ENCODE measurements around the gene FGFRL1.

DNA sequence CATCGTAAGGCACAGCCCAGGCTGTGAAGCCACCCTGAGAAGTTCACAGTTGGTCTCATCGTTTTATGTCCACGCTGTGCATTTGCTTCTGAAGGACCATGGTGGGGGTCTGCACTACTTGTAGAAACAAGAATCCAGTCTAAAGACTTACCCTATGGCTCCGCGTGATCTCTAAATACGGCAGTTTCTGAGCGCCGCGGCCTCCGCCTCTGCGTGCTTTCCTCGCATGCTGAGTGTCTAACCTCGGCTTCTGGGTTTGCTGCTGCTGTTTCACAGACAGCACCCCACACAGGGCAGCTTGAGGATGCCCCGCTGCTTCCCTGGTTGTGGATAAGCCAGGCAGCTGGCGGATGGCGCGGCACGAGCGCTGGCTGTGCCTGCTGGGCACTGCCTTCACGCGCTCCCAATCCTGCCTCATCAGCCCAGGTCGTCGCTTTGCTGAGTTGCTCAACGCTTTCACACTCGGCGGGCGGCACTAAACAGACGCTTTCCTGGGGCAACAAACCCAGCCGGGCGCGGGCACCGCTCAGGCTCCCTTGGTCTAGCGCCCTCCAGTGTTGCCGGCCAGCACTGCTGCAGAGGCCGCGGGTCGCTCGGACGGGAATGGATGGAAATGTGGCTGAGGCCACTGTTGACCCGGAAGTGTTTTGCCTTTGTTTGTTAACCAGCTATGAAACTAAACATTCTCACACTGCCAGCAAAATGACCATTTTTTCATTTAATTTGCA lies 39.2 kb downstream of the FGFRL1 start:
- no peak for TF ChIP-seq EZH2 (IDR thresholded peaks at IDR 0.05; ENCODE audit: borderline replicate concordance, insufficient read depth, low read length, poor library complexity, severe bottlenecking)
- TF ChIP-seq, protein P1, sequence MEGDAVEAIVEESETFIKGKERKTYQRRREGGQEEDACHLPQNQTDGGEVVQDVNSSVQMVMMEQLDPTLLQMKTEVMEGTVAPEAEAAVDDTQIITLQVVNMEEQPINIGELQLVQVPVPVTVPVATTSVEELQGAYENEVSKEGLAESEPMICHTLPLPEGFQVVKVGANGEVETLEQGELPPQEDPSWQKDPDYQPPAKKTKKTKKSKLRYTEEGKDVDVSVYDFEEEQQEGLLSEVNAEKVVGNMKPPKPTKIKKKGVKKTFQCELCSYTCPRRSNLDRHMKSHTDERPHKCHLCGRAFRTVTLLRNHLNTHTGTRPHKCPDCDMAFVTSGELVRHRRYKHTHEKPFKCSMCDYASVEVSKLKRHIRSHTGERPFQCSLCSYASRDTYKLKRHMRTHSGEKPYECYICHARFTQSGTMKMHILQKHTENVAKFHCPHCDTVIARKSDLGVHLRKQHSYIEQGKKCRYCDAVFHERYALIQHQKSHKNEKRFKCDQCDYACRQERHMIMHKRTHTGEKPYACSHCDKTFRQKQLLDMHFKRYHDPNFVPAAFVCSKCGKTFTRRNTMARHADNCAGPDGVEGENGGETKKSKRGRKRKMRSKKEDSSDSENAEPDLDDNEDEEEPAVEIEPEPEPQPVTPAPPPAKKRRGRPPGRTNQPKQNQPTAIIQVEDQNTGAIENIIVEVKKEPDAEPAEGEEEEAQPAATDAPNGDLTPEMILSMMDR (IDR thresholded peaks at IDR 0.05; ENCODE audit: poor library complexity, severe bottlenecking) = no peak
- no peak for TF ChIP-seq EP300 (conservative IDR thresholded peaks at IDR 0.05; ENCODE audit: poor library complexity, severe bottlenecking)
- no peak for TF ChIP-seq RAD21 (conservative IDR thresholded peaks at IDR 0.05)
- no peak for TF ChIP-seq POLR2AphosphoS5 (IDR thresholded peaks at IDR 0.05)
- TF ChIP-seq, protein P2, sequence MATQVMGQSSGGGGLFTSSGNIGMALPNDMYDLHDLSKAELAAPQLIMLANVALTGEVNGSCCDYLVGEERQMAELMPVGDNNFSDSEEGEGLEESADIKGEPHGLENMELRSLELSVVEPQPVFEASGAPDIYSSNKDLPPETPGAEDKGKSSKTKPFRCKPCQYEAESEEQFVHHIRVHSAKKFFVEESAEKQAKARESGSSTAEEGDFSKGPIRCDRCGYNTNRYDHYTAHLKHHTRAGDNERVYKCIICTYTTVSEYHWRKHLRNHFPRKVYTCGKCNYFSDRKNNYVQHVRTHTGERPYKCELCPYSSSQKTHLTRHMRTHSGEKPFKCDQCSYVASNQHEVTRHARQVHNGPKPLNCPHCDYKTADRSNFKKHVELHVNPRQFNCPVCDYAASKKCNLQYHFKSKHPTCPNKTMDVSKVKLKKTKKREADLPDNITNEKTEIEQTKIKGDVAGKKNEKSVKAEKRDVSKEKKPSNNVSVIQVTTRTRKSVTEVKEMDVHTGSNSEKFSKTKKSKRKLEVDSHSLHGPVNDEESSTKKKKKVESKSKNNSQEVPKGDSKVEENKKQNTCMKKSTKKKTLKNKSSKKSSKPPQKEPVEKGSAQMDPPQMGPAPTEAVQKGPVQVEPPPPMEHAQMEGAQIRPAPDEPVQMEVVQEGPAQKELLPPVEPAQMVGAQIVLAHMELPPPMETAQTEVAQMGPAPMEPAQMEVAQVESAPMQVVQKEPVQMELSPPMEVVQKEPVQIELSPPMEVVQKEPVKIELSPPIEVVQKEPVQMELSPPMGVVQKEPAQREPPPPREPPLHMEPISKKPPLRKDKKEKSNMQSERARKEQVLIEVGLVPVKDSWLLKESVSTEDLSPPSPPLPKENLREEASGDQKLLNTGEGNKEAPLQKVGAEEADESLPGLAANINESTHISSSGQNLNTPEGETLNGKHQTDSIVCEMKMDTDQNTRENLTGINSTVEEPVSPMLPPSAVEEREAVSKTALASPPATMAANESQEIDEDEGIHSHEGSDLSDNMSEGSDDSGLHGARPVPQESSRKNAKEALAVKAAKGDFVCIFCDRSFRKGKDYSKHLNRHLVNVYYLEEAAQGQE (IDR thresholded peaks at IDR 0.05; ENCODE audit: borderline replicate concordance) = no peak
- TF ChIP-seq MXI1 (conservative IDR thresholded peaks at IDR 0.05; ENCODE audit: poor library complexity, severe bottlenecking) = no peak

All from neural cell (in vitro differentiated cells).